ENCODE results near the gene IQCF2. TPM values are rescaled to one million over a fixed set of nuclear protein-coding genes. Genes with fewer than 3 reads are reported as not detected.

Gene IQCF2
- total RNA-seq, 1 donor from 2014 or later: not detected

DNA sequence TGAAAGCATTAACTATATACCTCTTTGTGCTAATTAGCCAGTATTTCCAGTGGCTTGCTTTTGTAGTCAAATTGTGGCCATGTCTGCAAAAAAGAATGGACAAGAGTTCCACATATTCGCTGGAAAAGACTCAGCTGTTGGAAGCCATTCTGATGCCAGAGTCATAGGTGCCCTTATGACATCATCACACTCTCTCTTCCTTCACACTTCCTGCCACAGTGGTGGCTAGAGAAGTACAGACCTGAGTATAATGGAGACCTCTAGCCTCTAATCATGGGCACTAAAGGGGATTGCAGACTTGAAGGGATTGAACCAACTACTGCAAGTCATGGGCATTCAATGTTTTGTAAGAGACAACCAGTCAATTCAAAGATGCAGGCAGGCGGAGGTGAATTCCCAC is 44.0 kb upstream of the IQCF2 start:
- no peak for DNase-seq (ENCODE audit: low read depth)
- Histone ChIP-seq H3K4me3 (ENCODE audit: low read depth, low read length) (no peak overlapping the region), H3K36me3 (ENCODE audit: control insufficient read depth, insufficient read depth, low read length) (no peaks in the 10 kb centered on the region), H3K27me3 (ENCODE audit: control insufficient read depth, insufficient read depth, low read length) (no peaks in the 10 kb centered on the region)
- no peak for FAIRE-seq
- TF ChIP-seq, protein P1, sequence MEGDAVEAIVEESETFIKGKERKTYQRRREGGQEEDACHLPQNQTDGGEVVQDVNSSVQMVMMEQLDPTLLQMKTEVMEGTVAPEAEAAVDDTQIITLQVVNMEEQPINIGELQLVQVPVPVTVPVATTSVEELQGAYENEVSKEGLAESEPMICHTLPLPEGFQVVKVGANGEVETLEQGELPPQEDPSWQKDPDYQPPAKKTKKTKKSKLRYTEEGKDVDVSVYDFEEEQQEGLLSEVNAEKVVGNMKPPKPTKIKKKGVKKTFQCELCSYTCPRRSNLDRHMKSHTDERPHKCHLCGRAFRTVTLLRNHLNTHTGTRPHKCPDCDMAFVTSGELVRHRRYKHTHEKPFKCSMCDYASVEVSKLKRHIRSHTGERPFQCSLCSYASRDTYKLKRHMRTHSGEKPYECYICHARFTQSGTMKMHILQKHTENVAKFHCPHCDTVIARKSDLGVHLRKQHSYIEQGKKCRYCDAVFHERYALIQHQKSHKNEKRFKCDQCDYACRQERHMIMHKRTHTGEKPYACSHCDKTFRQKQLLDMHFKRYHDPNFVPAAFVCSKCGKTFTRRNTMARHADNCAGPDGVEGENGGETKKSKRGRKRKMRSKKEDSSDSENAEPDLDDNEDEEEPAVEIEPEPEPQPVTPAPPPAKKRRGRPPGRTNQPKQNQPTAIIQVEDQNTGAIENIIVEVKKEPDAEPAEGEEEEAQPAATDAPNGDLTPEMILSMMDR (IDR thresholded peaks at IDR 0.05; ENCODE audit: insufficient read depth, low read length, severe bottlenecking): no peak

DNA sequence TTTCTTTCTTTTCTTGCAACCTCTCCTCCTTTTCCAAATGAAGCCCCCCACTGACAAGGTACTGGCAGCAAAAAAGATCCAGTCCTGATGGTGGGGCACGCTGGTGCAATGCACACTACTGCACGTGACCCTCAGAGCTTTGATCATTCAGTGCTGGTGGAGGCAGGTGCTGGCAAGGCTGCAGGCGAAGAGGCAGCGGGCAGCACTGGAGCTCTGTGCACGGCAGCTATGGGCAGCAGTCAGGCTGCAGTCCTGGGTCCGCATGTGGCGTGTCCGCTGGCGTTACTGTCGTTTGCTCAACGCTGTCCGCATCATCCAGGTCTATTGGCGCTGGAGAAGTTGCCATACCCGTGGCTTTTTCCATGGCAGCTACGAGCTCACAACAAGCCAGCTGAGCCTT is 42.3 kb upstream of the IQCF2 start:
- FAIRE-seq: peak; percentile 94
- Histone ChIP-seq H3K27me3 (ENCODE audit: control insufficient read depth, insufficient read depth, low read length) (no peaks in the 10 kb centered on the region), H3K36me3 (ENCODE audit: control insufficient read depth, insufficient read depth, low read length) (no peaks in the 10 kb centered on the region), H3K4me3 (ENCODE audit: low read depth, low read length) (no peak overlapping the region)
- no peak for DNase-seq (ENCODE audit: low read depth)
- TF ChIP-seq, protein P1 (IDR thresholded peaks at IDR 0.05; ENCODE audit: insufficient read depth, low read length, severe bottlenecking): no peak

DNA sequence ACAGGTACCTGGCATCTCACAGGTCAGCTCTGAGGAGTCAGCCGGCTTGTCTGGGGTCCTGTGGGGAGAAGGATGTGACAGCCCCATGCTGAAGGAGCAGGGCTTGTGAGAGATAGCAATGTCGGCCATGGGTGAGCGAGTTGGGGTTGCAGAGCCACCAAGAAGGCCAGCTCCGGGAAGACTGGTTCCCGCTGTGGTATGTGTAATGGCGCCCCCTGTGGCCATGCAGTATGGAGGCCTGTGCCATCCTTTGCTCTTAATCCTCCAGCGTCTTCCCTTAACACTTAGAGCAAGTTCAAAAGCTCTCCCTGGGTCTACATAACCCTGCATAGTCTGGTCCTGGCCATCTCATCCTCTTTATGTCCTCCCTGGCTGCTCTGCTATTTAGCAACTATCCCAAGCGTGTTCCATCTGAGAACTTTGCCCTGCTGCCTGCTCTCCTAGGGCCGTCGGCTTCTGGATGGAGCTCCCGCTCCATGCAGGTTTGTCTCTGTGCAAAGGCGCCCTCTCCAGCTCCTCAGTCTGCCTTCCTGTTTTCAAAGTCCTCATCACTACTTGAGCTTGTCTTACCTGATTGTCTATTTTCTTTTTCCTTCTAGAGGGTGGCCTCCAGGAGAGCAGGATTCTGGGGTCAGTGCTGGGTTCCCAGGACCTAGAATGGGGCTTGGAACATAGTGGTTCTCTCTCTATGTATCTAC is 41.6 kb upstream of the IQCF2 start:
- FAIRE-seq (no peak), DNase-seq (ENCODE audit: low read depth) (no peak)
- TF ChIP-seq, protein P1 (IDR thresholded peaks at IDR 0.05; ENCODE audit: insufficient read depth, low read length, severe bottlenecking): peak; percentile 41

DNA sequence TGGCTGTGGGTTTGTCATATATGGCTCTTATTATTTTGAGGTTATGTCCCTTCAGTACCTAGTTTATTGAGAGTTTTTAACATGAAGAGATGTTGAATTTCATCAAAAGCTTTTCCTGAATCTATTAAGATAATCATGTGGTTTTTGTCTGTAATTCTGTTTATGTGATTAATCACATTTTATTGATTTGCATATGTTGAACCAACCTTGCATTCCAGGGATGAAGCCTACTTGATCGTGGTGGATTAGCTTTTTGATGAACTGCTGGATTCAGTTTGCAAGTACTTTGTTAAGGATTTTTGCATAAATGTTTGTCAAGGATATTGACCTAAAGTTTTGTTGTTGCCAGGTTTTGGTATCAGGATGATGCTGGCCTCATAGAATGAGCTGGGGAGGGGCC is 33.1 kb upstream of the IQCF2 start:
- DNase-seq (ENCODE audit: low read depth): no peak
- no peak for FAIRE-seq
- no peaks in the 10 kb centered on the region for H3K36me3 ChIP-seq (ENCODE audit: control insufficient read depth, insufficient read depth, low read length)
- H3K27me3 ChIP-seq (ENCODE audit: control insufficient read depth, insufficient read depth, low read length): no peaks in the 10 kb centered on the region
- TF ChIP-seq, protein P1 (IDR thresholded peaks at IDR 0.05; ENCODE audit: insufficient read depth, low read length, severe bottlenecking): no peak
- no peak overlapping the region for H3K4me3 ChIP-seq (ENCODE audit: low read depth, low read length)

More for the DNA sequence above, 41.6 kb upstream of the IQCF2 start:
- no peaks in the 10 kb centered on the region for H3K27me3 ChIP-seq (ENCODE audit: control insufficient read depth, insufficient read depth, low read length)
- no peak overlapping the region for H3K4me3 ChIP-seq (ENCODE audit: low read depth, low read length)
- H3K36me3 ChIP-seq (ENCODE audit: control insufficient read depth, insufficient read depth, low read length): no peaks in the 10 kb centered on the region

DNA sequence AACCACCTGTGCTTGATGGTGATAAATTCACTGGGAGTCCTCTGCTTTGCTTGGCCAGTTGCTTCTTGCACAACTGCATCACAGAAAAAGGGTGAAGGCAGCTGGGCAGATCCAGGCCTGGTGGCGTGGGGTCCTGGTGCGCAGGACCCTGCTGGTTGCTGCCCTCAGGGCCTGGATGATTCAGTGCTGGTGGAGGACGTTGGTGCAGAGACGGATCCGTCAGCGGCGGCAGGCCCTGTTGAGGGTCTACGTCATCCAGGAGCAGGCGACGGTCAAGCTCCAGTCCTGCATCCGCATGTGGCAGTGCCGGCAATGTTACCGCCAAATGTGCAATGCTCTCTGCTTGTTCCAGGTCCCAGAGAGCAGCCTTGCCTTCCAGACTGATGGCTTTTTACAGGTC is 31.1 kb upstream of the IQCF2 start:
- no peak overlapping the region for H3K4me3 ChIP-seq (ENCODE audit: low read depth, low read length)
- no peak for DNase-seq (ENCODE audit: low read depth)
- FAIRE-seq: no peak
- TF ChIP-seq, protein P1 (IDR thresholded peaks at IDR 0.05; ENCODE audit: insufficient read depth, low read length, severe bottlenecking): no peak
- no peaks in the 10 kb centered on the region for H3K36me3 ChIP-seq (ENCODE audit: control insufficient read depth, insufficient read depth, low read length)
- no peaks in the 10 kb centered on the region for H3K27me3 ChIP-seq (ENCODE audit: control insufficient read depth, insufficient read depth, low read length)
